Measurements from ENCODE around the gene FRY. TPM values are rescaled to one million over a fixed set of nuclear protein-coding genes. Genes with fewer than 3 reads are reported as not detected.
"Not testable (repeated sequence)": the region's sequence is repeated elsewhere in the genome, so short reads cannot be mapped to it uniquely, and the experiment has no call there.

The FRY gene
- polyA plus RNA-seq, 2 donors: 2.4 to 4.3 TPM

DNA sequence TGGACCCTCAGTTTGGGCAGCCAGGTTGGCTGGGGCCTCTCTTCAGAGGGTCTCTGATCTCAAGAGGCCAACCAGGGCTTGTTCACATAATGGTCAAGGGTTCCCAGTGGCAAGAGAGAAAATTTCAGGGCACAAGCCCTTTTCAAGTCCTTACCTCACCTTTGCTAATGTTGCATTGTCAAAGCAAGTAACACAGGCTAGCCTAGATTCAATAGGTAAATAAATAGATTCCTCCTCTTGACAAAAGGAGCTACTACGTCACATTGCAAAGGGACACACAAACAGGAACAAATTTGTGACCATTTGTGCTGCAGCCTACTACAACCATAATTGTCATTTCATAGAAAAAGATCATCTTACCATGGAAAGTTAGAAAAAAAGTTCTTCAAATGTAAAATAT lies 33.9 kb upstream of the FRY start:
- no peak overlapping the region for H3K4me3 ChIP-seq (ENCODE audit: low read depth in 1 of 2, low read length in 2 of 2)
- 91 to 100% methylated on average over 1 of the region's 1 CpG for WGBS, 2 donors
- H3K36me3 ChIP-seq (ENCODE audit: control insufficient read depth in 2 of 2, insufficient read depth in 2 of 2, low read length in 1 of 2): no peaks in the 10 kb centered on the region
- no peaks in the 10 kb centered on the region for H3K9me3 ChIP-seq (ENCODE audit: control insufficient read depth in 2 of 2, insufficient read depth in 1 of 2, low read depth in 1 of 2, low read length in 1 of 2)
- no peaks in the 10 kb centered on the region for H3K4me1 ChIP-seq (ENCODE audit: control insufficient read depth in 2 of 2, insufficient read depth in 2 of 2, low read length in 1 of 2)
- no peaks in the 10 kb centered on the region for H3K27me3 ChIP-seq (ENCODE audit: control insufficient read depth in 1 of 2, insufficient read depth in 2 of 2, low read length in 2 of 2)
- no peak overlapping the region for H3K27ac ChIP-seq (ENCODE audit: low read depth in 2 of 2, low read length in 1 of 2)

DNA sequence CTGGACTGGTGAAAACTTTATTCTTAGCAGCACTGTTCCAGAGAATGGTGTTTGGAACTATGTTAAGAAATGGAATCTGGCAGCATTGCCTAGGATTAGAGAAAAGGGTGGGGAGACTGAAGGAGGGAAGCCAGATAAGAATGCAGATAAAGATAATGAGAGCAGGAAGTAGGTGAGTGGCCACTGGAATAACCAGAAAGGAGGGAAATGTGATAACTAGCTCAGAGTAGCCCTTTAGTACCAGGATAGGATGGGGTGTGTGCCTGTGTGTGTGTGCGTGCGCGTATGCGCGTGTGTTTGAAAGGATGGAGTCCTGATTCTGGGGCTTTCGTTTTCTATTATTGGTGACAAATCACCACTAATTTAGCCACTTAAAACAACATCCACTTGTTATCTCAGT lies 33.4 kb upstream of the FRY start:
- Histone ChIP-seq H3K4me3 (ENCODE audit: low read depth in 1 of 2, low read length in 2 of 2) (no peak overlapping the region), H3K36me3 (ENCODE audit: control insufficient read depth in 2 of 2, insufficient read depth in 2 of 2, low read length in 1 of 2) (no peaks in the 10 kb centered on the region), H3K9me3 (ENCODE audit: control insufficient read depth in 2 of 2, insufficient read depth in 1 of 2, low read depth in 1 of 2, low read length in 1 of 2) (no peaks in the 10 kb centered on the region), H3K27me3 (ENCODE audit: control insufficient read depth in 1 of 2, insufficient read depth in 2 of 2, low read length in 2 of 2) (no peaks in the 10 kb centered on the region), H3K4me1 (ENCODE audit: control insufficient read depth in 2 of 2, insufficient read depth in 2 of 2, low read length in 1 of 2) (no peaks in the 10 kb centered on the region), H3K27ac (ENCODE audit: low read depth in 2 of 2, low read length in 1 of 2) (no peak overlapping the region)
- WGBS, 2 donors: 79 to 89% methylated on average over 6 of the region's 6 CpGs

DNA sequence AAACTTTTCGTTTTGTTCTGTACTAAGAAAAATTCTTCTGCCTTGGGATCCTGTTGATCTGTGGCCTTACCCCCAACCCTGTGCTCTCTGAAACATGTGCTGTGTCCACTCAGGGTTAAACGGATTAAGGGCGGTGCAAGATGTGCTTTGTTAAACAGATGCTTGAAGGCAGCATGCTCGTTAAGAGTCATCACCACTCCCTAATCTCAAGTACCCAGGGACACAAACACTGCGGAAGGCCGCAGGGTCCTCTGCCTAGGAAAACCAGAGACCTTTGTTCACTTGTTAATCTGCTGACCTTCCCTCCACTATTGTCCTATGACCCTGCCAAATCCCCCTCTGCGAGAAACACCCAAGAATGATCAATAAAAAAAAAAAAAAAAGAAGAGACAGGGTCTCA lies 30.8 kb upstream of the FRY start:
- not testable (repeated sequence) for H3K27me3 ChIP-seq (ENCODE audit: control insufficient read depth in 1 of 2, insufficient read depth in 2 of 2, low read length in 2 of 2); H3K4me1 ChIP-seq (ENCODE audit: control insufficient read depth in 2 of 2, insufficient read depth in 2 of 2, low read length in 1 of 2); H3K27ac ChIP-seq (ENCODE audit: low read depth in 2 of 2, low read length in 1 of 2); H3K4me3 ChIP-seq (ENCODE audit: low read depth in 1 of 2, low read length in 2 of 2); H3K9me3 ChIP-seq (ENCODE audit: control insufficient read depth in 2 of 2, insufficient read depth in 1 of 2, low read depth in 1 of 2, low read length in 1 of 2); H3K36me3 ChIP-seq (ENCODE audit: control insufficient read depth in 2 of 2, insufficient read depth in 2 of 2, low read length in 1 of 2)
- WGBS, 2 donors: 70 to 85% methylated on average over 1 to 2 of the region's 7 CpGs

DNA sequence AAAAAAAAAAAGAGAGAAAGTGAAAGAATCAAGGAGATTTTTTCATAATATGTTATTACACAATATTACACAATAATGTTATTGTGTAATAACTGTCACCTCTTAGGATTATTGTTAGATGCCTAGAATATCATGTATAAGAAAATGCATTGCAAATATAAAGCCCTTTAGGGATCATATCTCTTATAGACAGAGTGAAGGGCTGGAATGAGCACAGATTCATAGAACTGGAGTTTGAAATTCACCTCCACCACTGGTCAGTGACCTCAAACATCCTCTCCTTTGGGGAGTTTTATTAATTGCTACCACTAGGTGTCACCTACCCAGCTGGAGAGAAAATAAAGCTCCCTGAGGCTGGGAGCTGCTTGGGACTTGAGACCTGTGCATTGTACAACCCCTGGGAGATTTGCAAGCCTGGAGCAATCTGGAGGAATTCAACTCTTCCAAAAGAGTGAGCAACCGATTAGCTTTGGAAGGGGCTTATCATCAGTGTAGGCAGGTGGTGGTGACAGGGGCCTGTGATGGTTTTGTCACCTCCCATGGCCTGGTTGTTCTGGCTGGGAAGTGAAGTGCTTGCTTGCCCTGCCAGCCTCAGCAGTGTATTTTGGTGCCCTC lies 30.3 kb upstream of the FRY start:
- Histone ChIP-seq H3K4me3 (ENCODE audit: low read depth in 1 of 2, low read length in 2 of 2) (no peak overlapping the region), H3K27ac (ENCODE audit: low read depth in 2 of 2, low read length in 1 of 2) (no peak overlapping the region), H3K4me1 (ENCODE audit: control insufficient read depth in 2 of 2, insufficient read depth in 2 of 2, low read length in 1 of 2) (no peaks in the 10 kb centered on the region), H3K9me3 (ENCODE audit: control insufficient read depth in 2 of 2, insufficient read depth in 1 of 2, low read depth in 1 of 2, low read length in 1 of 2) (no peaks in the 10 kb centered on the region), H3K36me3 (ENCODE audit: control insufficient read depth in 2 of 2, insufficient read depth in 2 of 2, low read length in 1 of 2) (no peaks in the 10 kb centered on the region), H3K27me3 (ENCODE audit: control insufficient read depth in 1 of 2, insufficient read depth in 2 of 2, low read length in 2 of 2) (no peaks in the 10 kb centered on the region)
- 46 to 71% methylated on average over 1 of the region's 1 CpG for WGBS, 2 donors

DNA sequence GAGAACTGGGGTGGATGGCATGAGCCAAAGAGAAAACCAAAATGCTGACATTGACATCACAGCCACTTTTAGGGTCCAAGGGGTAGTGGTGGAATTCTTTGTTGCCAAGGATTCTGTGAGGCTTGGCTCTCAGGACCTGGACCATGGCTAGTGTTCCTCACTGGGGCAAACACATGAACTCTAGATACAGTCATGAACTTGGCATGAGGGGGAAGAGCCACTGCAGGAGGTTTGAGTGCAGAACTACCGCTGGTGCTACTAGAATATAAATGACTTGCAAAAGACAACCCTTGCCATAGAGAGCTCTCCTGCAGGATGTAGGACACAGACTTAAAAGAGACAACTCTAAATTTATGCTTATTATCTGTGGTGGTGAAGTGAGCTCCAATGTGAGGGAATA lies 29.8 kb upstream of the FRY start:
- H3K4me1 ChIP-seq (ENCODE audit: control insufficient read depth in 2 of 2, insufficient read depth in 2 of 2, low read length in 1 of 2): no peaks in the 10 kb centered on the region
- no peak overlapping the region for H3K4me3 ChIP-seq (ENCODE audit: low read depth in 1 of 2, low read length in 2 of 2)
- no peaks in the 10 kb centered on the region for H3K27me3 ChIP-seq (ENCODE audit: control insufficient read depth in 1 of 2, insufficient read depth in 2 of 2, low read length in 2 of 2)
- no peaks in the 10 kb centered on the region for H3K36me3 ChIP-seq (ENCODE audit: control insufficient read depth in 2 of 2, insufficient read depth in 2 of 2, low read length in 1 of 2)
- no peaks in the 10 kb centered on the region for H3K9me3 ChIP-seq (ENCODE audit: control insufficient read depth in 2 of 2, insufficient read depth in 1 of 2, low read depth in 1 of 2, low read length in 1 of 2)
- WGBS, 2 donors: 93 to 97% methylated on average over 1 of the region's 1 CpG
- no peak overlapping the region for H3K27ac ChIP-seq (ENCODE audit: low read depth in 2 of 2, low read length in 1 of 2)

DNA sequence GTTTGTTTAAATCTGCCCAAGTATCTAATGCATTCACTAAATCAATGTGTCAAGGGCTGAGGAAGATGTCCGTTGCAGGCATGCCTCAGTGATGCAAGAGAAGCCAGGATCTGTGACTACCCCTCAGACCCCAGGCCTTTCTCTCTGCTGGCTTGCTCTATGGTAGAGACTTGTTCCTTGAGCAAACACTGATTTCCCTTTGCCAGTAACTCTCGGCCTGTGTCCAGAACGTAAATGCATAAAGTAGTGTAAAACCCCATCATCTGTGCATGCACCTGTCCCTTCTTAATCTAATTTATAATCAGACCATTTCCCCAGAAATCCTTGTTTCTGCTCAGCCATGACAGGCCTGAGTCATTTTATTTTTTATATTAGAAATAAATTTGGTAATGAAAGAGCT lies 28.7 kb upstream of the FRY start:
- Histone ChIP-seq H3K27me3 (ENCODE audit: control insufficient read depth in 1 of 2, insufficient read depth in 2 of 2, low read length in 2 of 2) (no peaks in the 10 kb centered on the region), H3K36me3 (ENCODE audit: control insufficient read depth in 2 of 2, insufficient read depth in 2 of 2, low read length in 1 of 2) (no peaks in the 10 kb centered on the region), H3K4me1 (ENCODE audit: control insufficient read depth in 2 of 2, insufficient read depth in 2 of 2, low read length in 1 of 2) (no peaks in the 10 kb centered on the region), H3K4me3 (ENCODE audit: low read depth in 1 of 2, low read length in 2 of 2) (no peak overlapping the region), H3K27ac (ENCODE audit: low read depth in 2 of 2, low read length in 1 of 2) (no peak overlapping the region), H3K9me3 (ENCODE audit: control insufficient read depth in 2 of 2, insufficient read depth in 1 of 2, low read depth in 1 of 2, low read length in 1 of 2) (no peaks in the 10 kb centered on the region)
- 82 to 87% methylated on average over 3 of the region's 3 CpGs for WGBS, 2 donors

DNA sequence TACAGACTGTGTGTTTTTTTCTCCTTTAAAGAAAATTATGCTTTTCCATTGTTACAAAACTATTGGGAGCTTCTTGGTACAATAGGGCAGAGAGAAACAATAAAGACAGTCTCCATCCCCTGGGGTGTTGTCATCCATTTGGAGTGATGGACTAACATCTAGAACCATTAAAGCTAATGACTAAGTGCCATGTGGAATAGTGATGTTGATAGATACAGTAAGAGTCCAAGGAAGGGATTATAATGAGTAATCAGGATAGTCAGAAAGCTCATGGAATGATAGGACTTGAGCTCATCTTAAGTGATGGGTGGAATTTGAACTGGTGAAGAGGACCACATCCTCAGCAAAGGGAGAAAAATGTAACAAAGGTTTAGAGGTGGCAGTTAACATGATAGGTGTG lies 24.1 kb upstream of the FRY start:
- H3K36me3 ChIP-seq (ENCODE audit: control insufficient read depth in 2 of 2, insufficient read depth in 2 of 2, low read length in 1 of 2): no peaks in the 10 kb centered on the region
- no peak overlapping the region for H3K27ac ChIP-seq (ENCODE audit: low read depth in 2 of 2, low read length in 1 of 2)
- no peaks in the 10 kb centered on the region for H3K9me3 ChIP-seq (ENCODE audit: control insufficient read depth in 2 of 2, insufficient read depth in 1 of 2, low read depth in 1 of 2, low read length in 1 of 2)
- H3K4me1 ChIP-seq (ENCODE audit: control insufficient read depth in 2 of 2, insufficient read depth in 2 of 2, low read length in 1 of 2): no peaks in the 10 kb centered on the region
- H3K27me3 ChIP-seq (ENCODE audit: control insufficient read depth in 1 of 2, insufficient read depth in 2 of 2, low read length in 2 of 2): no peaks in the 10 kb centered on the region
- no peak overlapping the region for H3K4me3 ChIP-seq (ENCODE audit: low read depth in 1 of 2, low read length in 2 of 2)

DNA sequence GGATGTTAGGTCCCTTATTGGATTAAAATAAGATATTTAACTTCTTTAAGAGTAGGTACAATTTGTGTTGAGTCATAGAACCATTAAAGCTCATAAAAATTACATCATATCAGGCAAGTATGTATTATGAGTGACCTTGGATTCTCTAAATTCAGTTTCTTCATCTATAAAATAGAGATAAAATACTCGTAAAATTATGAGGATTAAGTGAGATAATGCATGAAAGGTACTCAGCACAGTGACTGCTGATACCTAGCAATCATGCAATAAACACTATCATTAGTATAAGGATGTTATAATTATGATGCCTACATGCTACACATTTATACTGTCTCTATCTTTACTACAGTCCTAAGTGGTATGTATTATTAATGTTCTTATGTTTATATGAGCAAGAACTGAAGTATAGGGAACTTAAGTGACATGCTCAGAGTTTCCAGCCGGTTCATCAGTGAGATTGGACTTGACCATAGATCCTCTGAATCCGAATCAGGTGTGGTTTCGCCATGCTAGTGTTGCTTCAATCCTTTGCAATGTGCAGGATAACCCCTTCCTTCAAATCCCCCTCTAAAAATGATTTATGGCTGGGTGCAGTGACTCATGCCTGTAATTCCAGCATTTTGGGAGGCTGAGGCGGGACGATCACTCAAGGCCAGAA lies 22.9 kb upstream of the FRY start:
- H3K9me3 ChIP-seq (ENCODE audit: control insufficient read depth in 2 of 2, insufficient read depth in 1 of 2, low read depth in 1 of 2, low read length in 1 of 2): no peaks in the 10 kb centered on the region
- H3K4me3 ChIP-seq (ENCODE audit: low read depth in 1 of 2, low read length in 2 of 2): no peak overlapping the region
- H3K27ac ChIP-seq (ENCODE audit: low read depth in 2 of 2, low read length in 1 of 2): no peak overlapping the region
- no peaks in the 10 kb centered on the region for H3K4me1 ChIP-seq (ENCODE audit: control insufficient read depth in 2 of 2, insufficient read depth in 2 of 2, low read length in 1 of 2)
- no peaks in the 10 kb centered on the region for H3K36me3 ChIP-seq (ENCODE audit: control insufficient read depth in 2 of 2, insufficient read depth in 2 of 2, low read length in 1 of 2)
- H3K27me3 ChIP-seq (ENCODE audit: control insufficient read depth in 1 of 2, insufficient read depth in 2 of 2, low read length in 2 of 2): no peaks in the 10 kb centered on the region
- WGBS, 2 donors: 92 to 96% methylated on average over 6 of the region's 6 CpGs

DNA sequence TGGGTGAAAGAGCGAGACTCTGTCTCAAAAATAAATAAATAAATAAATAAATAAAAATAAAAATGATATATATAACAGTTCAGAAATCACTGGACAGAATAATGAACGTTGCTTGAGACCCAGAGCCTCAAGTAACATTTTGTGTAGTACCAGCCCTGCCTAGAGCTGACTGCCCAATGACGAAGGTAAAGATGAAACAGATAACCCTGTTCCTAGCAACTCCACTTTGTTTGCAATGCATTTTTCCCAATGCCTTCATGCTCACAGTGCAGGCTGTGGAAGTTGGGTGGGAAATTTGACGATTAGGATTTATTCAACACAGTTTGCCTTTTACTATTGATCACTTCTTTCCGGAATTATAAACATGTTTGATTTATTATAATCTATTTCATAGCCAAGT lies 22.2 kb upstream of the FRY start:
- Histone ChIP-seq H3K27me3 (ENCODE audit: control insufficient read depth in 1 of 2, insufficient read depth in 2 of 2, low read length in 2 of 2) (no peaks in the 10 kb centered on the region), H3K4me1 (ENCODE audit: control insufficient read depth in 2 of 2, insufficient read depth in 2 of 2, low read length in 1 of 2) (no peaks in the 10 kb centered on the region), H3K4me3 (ENCODE audit: low read depth in 1 of 2, low read length in 2 of 2) (no peak overlapping the region), H3K9me3 (ENCODE audit: control insufficient read depth in 2 of 2, insufficient read depth in 1 of 2, low read depth in 1 of 2, low read length in 1 of 2) (no peaks in the 10 kb centered on the region), H3K27ac (ENCODE audit: low read depth in 2 of 2, low read length in 1 of 2) (no peak overlapping the region), H3K36me3 (ENCODE audit: control insufficient read depth in 2 of 2, insufficient read depth in 2 of 2, low read length in 1 of 2) (no peaks in the 10 kb centered on the region)
- 73 to 83% methylated on average over 5 of the region's 5 CpGs for WGBS, 2 donors

DNA sequence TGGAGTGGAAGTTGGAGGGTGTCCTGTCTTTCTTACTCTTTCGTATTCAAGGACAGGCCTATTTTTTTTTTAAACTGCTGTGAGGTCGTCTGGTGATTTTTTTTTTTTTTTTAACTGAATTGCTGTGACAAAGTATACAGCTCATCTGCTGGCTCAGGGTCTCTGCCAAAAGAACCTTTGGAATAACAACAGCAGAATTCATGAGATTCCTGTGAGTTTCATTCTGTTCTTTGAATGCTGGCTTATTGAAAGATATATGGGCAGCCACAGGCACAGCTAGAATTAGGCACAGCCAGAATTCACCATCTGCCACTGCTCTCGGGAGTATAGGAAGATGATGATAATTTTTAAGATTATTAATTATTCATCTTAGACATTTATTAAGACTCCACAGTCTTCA lies 21.4 kb upstream of the FRY start:
- H3K36me3 ChIP-seq (ENCODE audit: control insufficient read depth in 2 of 2, insufficient read depth in 2 of 2, low read length in 1 of 2): no peaks in the 10 kb centered on the region
- H3K4me1 ChIP-seq (ENCODE audit: control insufficient read depth in 2 of 2, insufficient read depth in 2 of 2, low read length in 1 of 2): no peaks in the 10 kb centered on the region
- no peak overlapping the region for H3K27ac ChIP-seq (ENCODE audit: low read depth in 2 of 2, low read length in 1 of 2)
- no peaks in the 10 kb centered on the region for H3K27me3 ChIP-seq (ENCODE audit: control insufficient read depth in 1 of 2, insufficient read depth in 2 of 2, low read length in 2 of 2)
- 60 to 63% methylated on average over 3 of the region's 3 CpGs for whole genome bisulfite sequencing, 2 donors
- H3K4me3 ChIP-seq (ENCODE audit: low read depth in 1 of 2, low read length in 2 of 2): no peak overlapping the region
- no peaks in the 10 kb centered on the region for H3K9me3 ChIP-seq (ENCODE audit: control insufficient read depth in 2 of 2, insufficient read depth in 1 of 2, low read depth in 1 of 2, low read length in 1 of 2)
